HG02610 (cell line): ENCODE results near the gene IQCH.
"Not testable (repeated sequence)": the region's sequence is repeated elsewhere in the genome, so short reads cannot be mapped to it uniquely, and the experiment has no call there.

Experiments used
- ATAC-seq: cut with Tn5 transposase; IDR thresholded peaks from one replicate; pipeline ENCODE4 v1.9.1; 2021; ENCODE audit warnings: mild to moderate bottlenecking, moderate library complexity; ENCODE audit not compliant: unreplicated experiment

Gene IQCH

DNA sequence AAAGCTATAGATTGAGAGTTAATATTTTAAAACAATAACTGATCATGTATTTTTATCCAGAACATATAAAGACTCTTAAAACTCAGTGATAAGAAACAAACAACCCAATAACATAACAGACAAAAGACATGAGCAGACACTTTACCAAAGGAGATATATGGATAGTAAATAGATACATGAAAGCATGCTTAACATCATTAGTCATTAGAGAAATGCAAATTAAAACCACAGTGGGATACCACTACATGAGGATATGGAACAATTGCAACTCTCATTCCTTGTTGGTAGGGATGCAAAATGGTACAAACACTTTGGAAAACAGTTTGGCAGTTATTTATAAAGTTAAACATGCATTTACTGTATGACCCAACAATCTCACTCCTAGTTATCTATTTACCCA lies 95.0 kb downstream of the IQCH start:
- no peak for ATAC-seq

DNA sequence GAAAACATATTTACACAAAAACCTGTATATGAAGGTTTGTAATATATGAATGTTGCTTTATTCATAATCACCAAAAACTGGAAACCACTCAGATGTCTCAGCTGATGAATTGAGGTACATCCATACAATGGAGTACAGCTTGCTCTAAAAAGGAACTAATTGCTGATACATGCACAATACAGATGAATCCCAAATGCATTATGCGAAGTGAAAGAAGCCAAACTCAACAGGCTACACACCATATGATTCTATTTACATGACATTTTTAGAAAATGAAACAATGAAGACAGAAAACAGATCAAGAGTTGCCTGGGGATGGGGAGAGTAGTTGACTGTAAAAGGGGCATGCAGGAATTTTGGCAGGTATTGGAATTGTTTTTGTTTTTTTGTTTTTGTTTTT lies 95.5 kb downstream of the IQCH start:
- ATAC-seq = no peak

DNA sequence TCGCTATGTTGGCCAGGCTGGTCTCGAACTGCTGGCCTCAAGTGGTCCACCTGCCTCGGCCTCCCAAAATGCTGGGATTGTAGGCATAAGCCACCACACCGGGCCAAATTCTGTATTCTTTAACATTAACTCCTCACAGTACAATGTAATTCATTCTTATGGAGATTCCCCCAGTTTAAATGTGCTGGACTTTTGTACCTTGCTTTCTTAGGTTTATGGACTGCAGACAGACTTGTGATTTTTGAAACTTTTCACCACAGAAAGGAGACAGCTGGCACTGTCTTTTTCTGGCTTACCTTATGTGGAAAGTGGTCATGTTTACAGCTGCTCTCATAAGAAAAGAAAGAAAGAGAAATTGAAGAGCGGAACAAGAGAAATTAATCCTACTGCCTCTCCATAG lies 103.8 kb downstream of the IQCH start:
- no peak for ATAC-seq

DNA sequence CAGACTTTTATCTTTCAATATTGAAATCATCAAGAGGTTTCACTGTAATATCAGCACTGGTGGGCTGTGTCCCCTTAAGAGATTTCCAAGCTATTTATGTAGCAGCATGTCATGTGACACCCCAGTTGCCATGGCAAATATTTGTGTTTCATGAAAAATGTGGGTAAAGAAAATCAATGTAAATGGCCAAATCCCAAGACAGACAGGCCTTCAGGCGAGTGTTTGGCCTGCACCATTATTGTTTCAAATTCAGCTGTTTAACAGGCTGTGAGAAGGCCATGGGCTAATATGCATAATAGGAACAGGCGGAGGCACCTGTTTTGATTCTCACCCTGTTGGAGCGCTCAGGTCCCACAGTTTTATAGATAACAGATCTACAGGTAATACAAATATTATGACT lies 104.2 kb downstream of the IQCH start:
- ATAC-seq = no peak

DNA sequence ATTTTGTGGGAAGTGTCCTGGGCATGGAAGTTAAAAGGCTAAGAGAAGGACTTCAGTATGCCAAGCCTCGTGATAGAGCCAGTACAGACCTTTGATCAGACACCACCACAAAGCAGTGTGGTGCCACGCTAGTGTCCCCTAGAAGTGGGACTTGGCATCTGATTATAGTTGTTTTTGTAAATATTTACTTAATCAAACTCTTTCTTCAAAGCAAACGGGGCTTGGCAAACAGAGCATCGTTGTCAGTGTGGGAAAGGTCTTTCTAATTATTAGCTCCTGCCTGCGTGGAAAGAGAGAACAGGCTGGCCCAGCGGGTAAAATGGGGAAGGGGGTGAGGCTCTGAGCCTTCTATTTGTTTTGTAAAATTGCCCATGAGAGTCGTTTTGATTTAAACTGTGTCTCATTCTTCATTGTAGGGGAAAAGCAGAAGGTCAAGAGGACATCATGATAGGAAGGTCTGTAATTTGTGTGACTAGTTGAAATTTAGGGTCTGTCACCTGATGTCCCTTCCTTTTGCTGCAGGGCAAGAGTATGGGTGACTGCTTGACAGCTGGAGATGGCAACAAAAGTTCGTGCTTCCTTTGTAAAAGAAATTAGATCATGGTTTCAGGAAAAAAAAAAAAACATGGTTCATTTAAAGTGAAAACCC lies 105.0 kb downstream of the IQCH start:
- no peak for ATAC-seq

DNA sequence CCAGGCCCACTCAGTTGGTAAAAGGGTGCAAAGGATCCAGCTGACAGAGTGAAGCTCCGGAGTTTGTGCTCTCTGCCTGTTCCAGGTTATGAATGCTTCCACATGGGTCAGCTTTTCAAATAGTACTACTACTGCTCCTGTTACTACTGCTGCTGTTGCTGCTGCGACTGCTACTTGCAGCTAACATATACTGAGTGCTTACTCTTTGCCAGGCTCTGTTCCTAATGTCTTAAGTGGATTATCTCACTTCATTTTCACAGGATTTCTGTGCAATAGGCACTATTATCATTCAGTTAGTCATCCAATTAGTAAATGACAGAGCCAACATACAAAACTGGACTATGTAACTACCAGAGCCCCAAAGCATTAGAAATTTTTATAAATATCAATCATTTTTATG lies 106.5 kb downstream of the IQCH start:
- no peak for ATAC-seq

DNA sequence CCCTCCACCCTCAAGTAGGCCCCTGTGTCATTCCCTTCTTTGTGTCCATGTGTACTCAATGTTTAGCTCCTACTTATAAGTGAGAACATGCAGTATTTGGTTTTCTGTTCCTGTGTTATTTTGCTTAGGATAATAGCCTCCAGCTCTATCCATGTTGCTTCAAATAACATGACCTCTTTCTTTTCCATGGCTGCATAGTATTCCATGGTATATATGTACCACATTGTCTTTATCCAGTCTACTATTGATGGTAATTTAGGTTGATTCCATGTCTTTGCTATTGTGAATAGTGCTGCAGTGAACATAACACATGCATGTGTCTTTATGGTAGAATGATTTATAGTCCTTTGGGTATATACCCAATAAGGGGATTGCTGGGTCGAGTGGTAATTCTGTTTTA lies 109.1 kb downstream of the IQCH start:
- not testable (repeated sequence) for ATAC-seq

DNA sequence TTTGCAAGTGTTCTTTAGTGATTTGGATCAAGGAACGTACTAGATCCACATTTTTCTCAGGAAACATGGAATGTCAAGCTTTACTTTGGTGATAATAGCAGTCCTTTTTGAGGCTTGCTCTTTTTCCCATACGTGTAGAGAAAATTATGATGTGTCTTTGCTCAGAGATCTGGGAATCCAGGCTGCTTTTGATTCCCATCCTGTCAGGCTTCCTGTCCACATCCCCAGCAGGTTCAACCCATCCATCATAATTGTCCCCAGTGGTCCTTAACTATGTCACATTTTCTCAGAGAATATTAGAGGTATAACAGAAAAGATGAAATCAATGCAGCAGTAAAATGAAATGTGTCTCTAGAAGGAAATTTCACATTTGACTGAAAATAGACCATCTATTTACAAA lies 111.4 kb downstream of the IQCH start:
- no peak for ATAC-seq

DNA sequence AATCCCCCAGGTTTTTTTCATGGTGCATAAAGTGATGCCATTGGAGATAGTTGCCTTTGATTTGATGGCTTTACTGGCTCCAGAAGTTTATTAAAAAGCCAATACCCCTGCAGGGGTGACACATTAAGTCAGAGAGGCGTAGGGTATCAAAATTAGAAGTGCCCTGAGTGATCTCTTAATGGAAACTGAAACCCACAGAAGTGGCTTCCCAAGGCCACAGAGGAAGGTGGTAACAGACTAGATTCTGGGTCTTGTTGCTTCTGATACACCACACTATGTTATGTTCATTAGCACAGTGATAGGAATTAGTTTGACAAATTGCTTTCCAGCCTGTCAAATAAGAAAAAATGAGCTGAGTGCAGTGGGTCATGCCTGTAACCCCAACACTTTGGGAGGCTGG lies 112.3 kb downstream of the IQCH start:
- ATAC-seq = no peak

DNA sequence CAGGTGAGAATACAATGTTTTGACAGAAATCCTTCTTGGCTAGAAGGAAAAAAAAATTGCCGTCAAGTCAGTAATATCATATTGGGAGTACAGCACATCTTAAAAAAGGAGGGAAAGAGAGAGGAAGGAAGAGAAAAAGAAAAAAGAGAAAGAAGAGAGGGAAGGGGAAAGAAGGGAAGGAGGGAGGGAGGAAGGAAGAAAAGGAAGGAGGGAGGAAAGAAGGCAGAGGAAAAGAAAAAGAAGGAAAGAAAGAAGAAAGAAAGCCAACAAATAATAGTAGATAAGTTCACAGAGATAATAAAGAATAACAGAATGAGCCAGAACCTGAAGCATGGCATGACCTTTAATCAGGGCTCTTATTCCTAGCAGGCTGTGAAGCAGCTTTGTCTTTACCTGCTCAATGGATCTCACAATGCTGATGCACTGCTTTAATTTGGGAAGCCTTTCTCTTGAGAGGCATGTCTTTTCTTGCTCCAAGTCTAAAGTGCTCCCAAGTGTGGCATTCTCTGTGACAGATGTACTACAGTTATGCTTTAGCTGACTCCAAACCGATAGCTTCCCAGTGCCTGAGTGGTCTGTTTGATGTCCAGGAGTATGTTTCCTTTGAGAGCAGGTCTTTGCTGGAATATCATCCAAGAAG lies 114.9 kb downstream of the IQCH start:
- ATAC-seq = no peak

DNA sequence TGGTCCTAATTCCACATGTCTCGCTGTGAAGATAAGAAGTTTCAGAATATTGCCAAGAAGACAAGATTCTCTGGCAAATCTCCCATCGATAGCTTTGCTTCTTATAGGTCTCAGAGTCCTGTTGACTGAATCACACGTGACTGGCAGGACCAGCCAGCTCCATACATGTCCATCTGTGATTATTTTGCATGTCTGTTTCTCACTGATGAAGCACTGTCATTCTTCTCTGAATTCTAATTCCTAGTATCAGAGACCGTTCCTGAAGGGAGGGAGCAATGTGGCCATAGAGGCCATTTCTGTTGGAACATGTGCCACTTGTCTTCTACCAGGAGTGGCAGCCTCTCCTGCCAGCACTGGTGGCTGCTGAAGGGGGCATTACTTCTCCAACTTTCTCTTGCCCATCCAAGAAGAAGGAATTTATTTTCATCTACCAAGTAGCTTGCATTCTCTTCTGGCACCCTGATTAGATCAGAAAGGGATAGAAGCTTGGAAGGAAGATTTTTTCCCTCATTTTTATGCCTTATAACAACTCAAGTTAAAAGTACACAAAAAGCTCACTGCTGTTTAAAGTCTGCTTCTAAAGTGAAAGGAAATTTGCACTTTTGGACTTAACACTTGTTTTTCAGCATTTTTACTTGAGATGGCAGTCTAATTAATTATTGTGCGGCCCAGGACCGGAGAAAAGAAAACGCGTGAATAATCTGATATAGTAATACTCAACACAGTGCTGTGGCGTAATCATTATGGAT lies 115.8 kb downstream of the IQCH start:
- no peak for ATAC-seq

DNA sequence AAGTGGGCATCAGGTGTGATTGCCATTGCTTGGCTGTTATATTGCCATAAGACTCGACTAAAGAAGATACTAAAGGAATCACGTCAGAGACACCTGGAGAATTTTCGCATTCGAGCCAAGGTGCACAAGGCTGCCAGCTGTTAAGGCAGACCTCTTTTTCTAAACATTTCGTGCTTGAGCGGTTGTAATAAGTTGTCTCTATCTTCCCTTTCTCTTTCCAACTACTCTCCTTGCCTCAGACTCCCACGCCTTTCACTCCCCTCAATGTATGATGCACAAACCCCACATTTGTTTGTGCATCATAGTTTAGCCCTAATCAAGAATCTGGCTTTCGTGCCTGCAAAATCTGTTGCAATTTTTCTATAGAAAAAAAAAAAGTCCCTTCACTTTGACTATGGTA lies 118.0 kb downstream of the IQCH start:
- ATAC-seq = no peak

DNA sequence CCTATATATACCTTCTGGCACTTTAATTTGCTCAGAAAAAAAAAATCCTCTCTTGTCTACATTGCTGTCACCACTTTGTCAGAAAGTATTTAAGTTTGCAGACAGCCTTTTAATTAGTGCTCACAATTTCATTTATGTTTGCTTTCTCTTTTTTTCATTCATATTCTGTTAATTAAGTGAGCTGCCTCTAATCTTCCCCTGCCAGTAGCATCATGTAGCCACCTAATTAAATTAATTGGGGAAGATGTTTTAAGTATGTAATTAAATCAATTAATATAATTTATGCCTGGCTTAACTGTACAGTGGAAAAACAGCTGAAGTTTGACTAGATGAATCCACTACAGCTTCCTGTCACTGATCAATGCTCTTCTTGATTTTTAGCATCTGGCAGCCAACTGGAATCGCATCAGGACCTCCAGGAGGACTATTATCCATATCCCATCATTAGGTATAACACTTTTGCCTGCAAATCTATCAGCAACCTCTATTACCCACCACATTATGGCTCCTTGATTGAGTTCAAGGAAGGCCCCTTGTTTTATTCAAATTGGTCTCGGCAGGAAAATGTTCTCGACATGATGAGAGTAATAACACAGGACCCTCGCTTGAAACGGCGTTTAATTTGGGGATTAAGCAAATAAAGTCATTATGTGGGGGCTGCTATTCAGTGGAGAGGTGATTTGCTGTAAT lies 118.5 kb downstream of the IQCH start:
- no peak for ATAC-seq

DNA sequence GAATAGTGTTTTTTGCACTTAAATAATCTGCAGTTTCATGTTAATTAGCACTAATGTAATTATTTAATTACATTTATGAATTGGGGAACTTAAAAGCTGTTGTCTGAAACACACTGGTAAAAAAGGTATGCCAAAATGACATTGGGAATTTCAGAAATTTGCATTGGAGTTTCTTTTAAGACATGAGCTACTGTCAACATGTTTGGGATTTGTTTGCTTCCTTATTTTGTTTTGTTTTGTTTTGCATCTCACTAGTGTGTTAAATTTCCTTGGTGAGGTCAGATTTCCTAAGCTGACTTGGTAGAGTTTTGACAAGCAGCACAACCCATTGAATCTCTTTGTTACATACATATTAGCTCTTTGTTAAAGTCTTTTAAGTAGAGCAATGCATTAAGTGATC lies 119.4 kb downstream of the IQCH start:
- no peak for ATAC-seq

DNA sequence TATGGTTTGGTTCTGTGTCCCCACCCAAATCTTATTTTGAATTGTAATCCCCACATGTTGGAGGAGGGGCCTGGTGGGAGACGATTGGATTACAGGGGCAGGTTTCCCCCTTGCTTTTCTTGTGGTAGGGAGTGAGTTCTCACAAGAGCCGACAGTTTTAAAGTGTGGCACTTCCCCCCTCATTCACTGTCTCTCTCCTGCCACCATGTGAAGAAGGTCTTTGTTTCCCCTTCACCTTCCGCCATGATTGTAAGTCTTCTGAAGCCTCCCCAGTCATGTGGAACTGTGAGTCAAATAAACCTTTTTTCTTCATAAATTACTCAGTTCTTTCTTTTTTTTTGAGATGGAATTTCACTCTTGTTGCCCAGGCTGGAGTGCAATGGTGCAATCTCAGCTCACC lies 124.9 kb downstream of the IQCH start:
- ATAC-seq = no peak

DNA sequence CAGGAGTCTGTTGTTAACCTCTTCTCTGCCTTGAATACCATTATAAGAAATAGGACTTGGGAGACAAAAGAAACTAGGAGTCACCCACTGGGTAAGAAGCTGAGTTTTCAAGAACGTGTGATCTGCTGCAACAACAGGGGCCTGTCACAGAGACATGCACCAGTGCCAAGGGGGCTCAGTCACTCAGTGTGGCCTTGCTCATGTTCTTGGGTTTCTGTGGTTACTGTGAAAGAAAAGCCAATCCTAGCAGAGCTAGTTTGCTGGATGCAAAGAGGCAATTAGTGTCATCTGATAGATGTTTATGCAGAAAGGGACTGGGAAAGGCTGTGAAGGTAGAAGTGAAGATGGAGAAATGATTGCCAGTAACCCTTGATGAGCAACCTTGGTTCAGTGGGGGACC lies 126.3 kb downstream of the IQCH start:
- no peak for ATAC-seq

DNA sequence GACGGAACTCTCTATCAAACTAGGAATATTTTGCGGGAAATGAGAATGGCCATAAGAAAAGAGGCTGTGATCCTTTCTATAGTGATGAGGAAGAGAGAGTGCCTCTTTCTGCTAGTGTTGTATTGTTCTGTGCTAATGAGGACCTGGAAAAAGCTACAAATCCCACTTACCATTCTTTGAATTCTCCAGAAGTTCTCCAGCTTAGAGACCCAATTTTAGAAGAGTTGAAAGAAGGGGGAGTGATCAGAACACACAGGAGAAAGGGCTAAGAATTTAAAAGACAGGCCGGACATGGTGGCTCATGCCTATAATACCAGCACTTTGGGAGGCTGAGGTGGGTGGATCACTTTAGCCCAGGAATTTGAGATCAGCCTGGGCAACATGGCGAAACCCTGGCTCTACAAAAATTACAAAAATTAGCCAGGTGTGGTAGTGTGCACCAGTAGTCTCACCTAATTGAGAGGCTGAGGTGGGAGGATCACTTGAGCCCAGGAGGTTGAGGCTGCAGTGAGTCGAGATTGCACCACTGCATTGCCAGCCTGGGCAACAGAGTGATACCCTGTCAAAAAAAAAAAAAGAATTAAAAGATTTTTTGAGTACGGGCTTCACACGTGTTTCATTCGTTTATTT lies 126.9 kb downstream of the IQCH start:
- ATAC-seq = no peak

DNA sequence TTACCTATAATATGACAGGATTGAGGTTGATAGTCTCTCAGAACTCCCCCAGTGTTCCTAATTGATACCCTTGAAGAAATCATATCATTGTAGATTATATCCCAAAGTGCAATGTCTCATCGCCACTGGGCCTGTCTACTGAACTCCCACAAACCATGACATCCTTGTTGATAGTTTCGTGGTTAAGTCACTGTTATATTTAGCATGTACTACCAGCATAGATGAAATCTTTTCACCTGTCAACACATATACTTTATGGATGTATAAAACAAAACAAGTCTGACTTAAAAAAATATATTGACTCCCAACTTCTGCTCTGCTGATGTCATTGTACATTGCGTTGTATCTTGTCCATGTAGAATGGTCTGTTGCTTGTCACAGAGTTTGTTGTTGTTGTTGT lies 128.1 kb downstream of the IQCH start:
- no peak for ATAC-seq

DNA sequence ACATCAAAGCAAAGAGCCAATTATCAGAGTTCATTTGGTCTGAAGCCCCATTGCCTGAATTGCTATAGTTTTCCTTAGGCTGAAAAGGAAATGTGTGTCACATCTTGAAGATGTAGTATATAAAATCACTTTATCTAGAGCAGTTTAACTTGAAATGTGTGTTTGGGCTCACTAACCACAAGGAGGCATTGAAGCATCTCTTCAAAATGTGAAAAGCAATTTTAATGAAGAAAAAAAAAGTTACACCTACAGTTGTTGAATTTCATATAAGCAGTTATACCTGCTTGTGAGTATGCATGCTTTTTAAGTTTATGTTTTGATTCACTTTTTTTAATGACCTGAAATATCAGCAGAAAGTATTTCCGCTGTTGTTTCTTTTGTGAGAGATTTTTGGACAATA lies 129.3 kb downstream of the IQCH start:
- ATAC-seq = no peak

DNA sequence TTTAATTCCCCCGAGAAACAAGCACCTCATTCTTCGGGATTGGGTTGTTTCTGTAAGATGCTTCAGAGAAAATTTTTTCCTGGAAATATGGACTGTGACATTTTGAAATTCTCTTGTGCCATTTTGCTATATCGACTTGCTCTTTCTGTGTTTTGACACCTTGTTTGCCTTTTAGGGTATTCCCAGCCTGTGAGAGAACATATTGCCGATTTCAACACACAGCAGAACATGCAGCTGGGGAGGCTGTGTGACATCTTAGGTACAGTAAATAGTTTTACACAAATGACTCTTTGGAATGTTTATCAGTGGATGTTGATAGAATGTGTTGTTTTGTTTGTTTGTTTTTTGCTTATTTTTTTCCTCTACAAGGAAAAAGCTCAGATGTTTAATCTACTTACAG lies 130.2 kb downstream of the IQCH start:
- no peak for ATAC-seq

DNA sequence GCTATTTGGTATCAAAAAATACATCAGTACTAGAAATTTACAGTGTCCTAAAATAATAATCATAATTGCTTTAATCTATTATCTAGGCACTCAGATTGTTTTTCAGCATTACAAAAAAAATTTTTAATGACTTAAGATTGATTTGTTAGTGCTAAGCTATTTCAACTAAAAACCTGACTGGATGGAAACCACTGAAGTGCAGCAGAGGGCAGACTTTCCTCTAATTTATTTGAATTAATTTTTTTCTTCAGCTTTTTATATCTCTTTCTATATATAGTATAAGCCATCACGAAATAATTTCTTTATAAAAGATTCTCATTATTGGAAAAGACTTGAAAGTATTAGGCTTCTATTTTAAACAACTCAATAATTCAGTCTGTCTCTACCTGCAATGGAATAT lies 131.4 kb downstream of the IQCH start:
- ATAC-seq = no peak
